Activated CD8-positive, alpha-beta memory T cell treated with anti-CD3 and anti-CD28 coated beads for 24 hours (primary cell): ENCODE results near the gene SLC5A10.
"Not testable (repeated sequence)": the region's sequence is repeated elsewhere in the genome, so short reads cannot be mapped to it uniquely, and the experiment has no call there.

Experiments used
- DNase-seq: peaks from one replicate; pipeline ENCODE4 v3.0.0-alpha.2; 2020

SLC5A10 gene

DNA sequence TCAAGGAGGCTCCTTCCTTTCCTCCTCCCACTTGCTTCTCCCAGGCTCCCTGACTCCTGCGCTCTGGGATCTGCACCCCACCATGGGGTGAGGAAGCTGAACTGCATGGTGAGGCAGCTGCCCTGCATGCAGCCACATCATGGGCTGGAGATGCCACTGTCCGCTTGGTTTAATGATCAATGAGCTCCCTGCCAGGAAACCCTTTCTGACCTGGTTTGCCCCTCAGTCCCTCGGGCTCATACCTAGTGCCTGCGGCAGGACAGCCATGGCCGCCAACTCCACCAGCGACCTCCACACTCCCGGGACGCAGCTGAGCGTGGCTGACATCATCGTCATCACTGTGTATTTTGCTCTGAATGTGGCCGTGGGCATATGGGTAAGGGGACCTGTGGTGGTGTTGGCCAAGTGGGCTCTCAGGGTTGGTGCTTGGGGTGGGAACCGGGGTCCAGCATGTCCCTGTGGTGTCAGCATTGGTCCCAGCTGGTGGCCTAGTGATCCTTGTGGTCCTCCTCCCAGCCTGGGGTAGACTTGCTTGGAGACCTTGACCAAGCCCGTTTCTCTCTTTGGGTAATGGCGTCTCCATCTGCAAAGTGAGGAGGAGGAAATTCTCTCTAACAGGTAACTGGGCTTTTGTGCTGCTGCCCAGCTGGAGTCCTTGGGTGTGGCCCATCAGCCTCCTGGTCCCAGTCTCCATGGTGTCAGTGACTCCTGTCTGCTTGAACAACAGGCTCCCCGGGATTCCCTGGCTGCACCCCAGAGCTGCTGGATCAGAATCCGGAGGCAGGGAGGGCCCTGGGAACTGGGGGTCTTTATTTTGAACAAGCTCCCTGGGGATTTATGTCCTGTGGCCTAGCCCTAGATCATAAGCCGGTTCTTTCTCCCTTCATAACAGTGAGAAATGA lies at the start of gene SLC5A10:
TSS of gene SLC5A10 (plus strand) at position 225 of the 902 bp plus-strand sequence. CDS start at position 266, 41 bp downstream.
- no peak for DNase-seq

DNA sequence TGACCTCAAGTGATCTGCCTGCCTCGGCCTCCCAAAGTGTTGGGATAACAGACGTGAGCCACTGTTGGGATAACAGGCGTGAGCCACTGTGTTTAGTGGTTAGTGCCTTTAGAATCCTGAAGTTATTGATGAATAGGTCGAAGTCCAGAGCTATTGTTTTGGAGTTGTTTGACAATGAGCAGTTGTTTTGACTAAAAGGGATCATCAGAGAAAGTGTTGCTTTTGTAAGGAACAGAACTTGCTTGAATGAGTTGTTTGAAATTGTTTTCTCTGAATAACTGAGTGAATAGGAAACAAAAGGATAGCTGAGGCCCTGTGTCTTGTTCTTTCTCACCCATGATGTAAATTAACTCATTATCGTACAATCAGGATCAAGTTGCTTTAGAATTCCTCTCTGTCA lies 47.5 kb upstream of the SLC5A10 start:
- DNase-seq = no peak

DNA sequence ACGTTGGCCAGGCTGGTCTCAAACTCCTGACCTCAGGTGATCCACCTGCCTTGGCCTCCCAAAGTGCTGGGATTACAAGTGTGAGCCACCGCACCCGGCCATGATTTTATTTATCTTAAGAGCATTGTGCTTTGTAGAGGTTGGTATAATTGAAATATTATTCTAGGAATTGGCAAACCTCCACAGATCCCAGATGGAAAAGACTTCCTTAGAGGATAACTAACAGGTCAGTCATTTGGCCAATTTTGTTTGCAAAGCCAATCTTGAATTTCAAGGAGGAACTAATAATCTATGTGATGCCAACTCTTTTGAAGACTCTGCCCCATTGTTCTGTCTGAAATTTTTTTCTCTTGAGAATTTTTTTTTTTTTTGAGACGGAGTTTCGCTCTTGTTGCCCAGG lies 46.7 kb upstream of the SLC5A10 start:
- DNase-seq = no peak

DNA sequence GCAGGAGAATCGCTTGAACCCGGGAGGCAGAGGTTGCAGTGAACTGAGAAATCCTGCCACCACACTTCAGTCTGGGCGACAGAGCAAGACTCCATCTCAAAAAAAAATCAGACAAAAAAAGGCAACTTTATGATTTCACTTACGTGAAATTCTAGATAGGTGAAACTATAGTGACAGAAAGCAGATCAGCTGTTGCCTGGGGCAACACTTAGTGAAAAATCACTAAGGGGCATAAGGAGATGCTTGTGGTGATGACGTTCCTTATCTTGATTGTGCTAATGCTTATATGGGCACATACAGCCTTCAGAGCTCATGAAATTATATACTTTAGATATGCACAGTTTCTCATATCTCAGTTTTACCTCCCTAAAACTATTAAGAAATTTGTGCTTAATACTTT lies 41.6 kb upstream of the SLC5A10 start:
- DNase-seq = no peak

DNA sequence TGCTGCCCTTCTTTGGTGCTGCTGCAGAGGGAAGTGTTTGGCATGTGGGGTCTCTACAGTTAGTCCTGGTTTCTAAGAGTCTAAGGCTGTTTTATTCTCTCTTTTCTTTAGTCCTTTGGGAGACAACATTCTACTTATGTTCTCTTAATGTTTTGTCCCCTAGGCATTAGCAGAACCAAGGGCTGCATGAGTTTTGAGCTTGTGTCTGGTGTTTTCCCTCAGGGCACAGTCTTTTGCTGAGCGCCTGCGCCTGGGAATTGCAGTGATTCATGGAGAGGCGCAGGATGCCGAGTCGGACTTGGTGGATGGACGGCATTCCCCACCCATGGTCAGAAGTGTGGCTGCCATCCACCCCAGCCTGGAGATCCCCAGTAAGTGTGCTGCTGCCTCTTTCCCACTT lies 41.1 kb upstream of the SLC5A10 start:
- DNase-seq = no peak

DNA sequence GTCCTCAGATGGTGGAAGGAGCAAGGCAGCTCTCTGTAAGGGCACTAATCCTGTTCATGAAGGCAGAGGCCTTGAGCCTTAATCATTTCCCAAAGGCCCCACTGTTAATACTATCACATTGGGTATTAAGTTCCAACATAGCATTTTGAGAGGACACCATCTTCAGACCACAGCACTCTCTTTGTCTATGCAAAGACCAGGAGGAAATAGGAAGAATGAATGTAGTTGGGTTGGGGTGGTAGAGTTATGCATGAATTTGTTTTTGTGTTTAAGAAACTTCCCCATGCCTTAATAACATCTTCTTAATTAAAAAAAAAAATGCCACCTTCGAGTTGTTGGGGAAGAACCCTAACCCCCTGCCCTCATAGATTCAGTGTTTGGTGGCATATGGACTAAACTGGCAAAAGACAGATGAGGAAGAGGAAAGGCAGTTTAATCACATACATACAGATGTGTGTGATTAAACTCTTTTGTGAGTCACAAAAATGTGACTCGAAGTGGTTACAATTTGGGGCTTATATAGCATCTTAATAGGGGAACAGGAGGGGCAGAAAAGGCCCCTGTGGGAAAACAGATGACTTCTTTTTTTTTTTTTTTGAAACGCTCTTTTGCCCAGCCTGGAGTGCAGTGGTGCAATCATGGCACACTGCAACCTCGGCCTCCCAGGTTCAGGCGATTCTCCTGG lies 35.0 kb upstream of the SLC5A10 start:
- no peak for DNase-seq

DNA sequence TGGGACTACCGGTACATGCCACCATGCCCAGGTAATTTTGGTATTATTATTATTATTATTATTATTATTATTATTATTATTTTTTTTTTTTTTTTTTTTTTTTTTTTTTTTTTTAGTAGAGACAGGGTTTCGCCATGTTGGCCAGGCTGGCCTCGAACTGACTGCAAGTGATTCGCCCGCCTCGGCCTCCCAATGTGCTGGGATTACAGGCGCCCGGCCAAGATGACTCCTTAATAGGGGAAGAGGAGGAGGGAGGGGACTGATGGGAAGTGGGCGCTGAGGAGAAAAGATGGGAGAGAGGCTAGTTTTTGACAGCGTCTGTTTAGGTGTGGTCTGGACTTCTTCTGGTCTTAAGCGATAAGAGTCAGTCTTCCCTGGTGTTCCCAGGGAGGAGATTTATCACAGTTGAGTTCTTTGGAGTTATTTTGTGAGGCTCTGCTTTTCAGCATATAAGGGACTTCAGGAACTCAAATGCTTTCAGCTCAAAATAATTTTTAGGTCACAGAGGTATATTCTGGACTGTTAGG lies 34.4 kb upstream of the SLC5A10 start:
- DNase-seq = no peak

DNA sequence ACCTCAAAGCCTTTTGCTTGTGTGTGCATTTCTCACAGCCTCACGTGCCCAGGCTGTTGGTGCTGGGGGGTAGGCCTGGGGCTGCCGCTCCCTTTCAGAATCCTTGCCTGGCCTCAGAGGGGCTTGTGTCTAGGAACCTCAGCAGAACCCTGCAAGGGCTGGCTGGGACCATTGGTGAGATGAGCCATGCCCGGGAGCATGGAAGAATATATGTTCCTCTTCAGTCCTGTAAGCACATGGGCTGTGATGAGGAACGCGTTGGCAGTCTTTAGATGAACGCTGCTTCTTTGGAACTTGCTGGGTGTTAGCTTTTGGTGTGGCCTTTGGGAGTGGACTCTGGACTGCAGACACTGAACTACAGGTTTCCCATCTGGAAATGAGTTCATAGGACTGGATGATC lies 32.0 kb upstream of the SLC5A10 start:
- no peak for DNase-seq

DNA sequence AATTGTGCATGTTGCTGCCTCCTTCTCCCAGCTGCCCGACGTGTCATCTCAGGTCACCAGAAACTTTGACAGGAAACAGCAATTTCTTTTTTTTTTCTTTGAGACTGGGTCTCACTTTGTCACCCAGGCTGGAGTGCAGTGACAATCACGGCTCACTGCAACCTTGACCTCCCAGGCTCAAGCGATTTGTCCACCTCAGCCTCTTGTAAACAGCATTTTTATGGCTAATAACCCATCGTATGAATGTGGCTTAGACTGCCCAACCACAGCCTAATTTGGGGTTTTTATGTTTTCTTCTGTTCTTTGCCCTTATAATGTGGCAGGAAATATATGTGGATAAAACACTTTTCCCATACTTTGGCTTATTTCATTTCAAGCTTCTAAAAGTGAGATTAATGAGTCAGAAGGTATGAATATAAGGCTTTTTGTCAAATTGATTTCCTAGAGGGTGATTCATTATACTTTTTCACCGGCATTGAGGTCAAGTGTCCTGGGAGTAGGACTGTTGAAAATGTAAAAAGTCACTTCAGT lies 31.0 kb upstream of the SLC5A10 start:
- DNase-seq = no peak

DNA sequence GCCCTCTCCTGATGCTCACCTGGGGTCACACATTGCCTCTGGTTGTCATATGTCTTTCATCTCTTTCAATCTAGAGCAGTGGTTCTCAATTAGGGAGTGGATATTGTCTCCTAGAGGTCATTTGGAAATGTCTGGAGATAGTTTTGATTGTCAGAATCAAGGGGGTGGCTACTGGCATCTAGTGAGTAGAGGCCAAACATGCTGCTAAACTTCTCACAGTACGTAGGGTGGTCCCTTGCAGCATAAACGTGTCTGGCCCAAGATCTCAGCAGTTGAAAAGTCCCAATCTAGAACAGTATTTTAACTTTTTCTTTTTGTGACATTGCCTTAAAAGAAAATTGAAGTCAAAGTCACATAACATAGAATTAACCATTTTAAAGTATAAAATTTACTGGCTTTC lies 30.5 kb upstream of the SLC5A10 start:
- no peak for DNase-seq

DNA sequence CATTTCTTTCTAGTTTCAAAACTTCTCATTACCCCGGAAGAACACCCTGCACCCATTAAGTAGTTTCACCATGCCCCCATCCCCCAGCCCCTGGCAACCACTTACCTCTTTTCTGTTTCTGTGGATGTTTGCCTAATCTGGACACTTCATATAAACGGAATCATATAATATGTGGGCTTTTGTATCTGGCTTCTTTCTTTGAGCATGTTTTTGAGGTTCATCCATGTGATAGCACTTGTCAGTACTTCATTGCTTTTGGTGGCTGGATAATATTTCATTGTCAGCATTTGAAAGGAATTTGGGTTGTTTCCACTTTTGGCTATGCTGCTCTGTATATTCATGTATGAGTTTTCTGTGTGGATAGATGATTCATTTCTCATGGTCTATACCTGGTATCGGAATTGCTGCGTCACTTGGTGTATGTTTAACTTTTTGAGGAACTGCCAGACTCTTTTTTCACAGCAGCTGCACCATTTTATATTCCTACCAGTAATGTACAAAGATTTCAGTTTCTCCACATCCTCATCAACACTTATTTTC lies 30.0 kb upstream of the SLC5A10 start:
- DNase-seq = no peak

DNA sequence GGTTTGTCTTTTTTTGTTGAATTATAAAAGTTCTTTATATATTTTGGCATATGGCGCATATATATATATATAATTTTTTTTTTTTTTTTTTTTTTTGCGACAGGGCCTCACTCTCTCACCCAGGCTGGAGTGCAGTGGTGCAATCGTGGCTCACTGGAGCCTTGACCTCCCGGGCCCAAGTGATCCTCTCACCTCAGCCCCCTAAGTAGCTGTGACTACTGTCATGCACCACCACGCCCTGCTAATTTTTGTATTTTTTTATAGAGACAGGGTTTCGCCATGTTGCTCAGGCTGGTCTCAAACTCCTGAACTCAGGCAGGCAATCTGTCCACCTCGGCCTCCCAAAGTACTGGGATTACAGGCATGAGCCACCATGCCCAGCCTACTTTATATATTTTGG lies 29.4 kb upstream of the SLC5A10 start:
- not testable (repeated sequence) for DNase-seq

DNA sequence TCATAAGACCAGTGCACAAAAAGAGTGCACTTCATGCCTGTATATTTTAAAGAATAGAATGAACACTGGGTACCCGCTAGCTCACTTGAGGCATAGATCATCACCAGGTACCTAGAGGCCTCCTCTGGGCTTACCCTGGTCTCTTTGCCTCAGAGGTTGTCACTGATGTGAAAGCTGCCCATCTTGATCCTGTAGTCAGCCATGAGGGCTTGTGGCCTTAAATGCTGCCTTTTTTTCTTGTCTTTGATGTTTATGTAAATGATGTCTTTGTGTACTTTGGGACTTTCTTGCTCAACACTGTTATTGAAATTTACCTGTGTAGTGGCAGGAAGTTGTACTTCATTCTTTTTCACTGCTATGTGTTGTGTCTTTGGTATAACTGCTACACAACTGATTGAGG lies 26.8 kb upstream of the SLC5A10 start:
- no peak for DNase-seq

DNA sequence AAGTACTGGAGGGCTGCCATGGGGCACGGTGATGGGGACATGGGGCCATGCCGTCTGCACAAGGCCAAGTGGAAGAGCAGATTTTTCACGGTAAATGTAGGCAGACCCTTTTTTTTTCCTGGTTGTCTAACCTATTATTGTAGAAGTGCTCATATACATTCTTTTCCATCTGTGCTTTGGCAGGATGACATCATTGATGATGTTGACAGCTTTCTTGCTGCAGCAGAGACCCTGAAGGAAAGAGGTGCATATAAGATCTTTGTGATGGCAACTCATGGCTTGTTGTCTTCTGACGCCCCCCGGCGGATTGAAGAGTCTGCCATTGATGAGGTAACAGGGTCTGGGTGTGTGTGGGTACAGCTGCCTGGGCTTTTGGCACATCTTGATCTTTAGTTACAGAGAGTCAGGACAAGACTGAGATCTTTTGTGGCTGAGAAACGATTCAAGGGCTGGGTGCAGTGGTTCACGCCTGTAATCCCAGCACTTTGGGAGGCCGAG lies 23.3 kb upstream of the SLC5A10 start:
- no peak for DNase-seq

DNA sequence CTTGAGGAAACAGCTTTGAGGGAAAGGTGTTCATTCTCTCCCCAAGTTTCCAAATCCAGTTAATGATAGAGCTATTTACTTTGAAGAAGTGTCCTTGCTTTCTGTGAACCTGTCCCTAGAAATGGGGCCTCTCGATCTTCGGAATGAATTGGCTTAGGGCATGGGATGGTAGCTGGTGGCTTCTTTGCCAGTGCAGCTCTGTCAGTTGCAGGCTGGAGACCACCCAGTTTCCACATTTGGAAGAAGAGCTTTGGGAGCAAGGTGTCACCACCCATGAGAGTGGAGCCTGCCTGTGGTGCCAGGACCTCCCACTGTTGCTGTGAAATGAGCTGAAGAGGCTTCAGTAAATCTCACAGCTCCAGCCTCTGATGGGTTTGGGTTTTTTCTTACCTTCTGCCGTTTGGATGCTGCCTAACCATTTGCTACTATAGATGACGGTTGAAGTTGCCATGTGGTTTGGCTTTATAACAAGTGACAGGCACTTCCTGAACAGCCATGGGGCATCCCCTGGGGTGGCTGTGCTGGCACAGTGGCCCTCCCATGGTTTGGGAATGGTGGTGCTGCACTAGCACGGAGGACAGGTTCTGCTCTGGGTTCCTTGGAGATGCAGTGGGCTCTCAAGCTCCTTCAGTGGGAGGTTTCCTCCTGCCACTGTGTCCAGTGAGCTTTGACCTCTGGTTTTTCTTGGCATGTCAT lies 19.5 kb upstream of the SLC5A10 start:
- no peak for DNase-seq

DNA sequence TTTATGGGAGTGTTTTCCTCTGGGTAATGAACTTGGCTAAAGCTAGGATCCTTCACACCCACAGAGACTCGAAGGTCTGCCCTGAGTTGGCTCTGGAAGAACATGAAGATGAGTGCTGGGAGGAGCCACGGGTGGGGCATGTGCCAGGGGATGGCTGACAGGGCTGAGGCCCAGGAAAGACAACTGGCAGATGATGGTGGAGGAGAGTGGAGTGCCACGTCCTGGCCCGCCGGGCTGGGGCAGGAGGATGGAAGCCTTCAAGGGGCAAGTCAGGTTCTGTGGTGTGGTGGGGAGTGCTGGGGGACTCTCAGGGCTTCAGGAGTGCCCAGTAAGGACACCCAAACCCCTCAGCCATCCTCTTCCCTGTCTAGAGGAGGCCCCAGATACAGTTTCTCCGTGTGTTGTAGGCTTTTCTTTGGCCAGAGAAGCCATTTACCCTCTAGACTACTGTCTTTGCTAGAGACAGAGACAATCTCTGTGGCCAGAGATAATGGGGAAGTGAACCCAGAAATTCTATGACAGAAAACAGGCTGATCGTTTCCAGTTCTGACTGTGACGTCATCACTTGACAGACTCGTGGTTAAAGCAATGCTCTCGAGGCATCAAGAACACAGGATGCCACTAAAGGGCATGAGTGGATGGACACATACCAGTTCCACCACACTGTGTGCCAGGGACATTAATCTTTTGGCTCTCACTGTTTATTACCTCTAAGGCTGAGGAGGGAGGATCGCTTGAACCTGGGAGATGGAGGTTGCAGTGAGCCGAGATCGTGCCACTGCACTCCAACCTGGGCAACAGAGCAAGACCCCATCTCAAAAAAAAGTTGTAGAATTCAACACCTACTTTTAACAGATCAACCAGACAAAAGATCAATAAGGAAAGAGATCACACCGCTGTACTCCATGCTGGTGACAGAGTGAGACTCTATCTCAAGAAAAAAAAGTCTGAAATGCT lies 18.6 kb upstream of the SLC5A10 start:
- no peak for DNase-seq

DNA sequence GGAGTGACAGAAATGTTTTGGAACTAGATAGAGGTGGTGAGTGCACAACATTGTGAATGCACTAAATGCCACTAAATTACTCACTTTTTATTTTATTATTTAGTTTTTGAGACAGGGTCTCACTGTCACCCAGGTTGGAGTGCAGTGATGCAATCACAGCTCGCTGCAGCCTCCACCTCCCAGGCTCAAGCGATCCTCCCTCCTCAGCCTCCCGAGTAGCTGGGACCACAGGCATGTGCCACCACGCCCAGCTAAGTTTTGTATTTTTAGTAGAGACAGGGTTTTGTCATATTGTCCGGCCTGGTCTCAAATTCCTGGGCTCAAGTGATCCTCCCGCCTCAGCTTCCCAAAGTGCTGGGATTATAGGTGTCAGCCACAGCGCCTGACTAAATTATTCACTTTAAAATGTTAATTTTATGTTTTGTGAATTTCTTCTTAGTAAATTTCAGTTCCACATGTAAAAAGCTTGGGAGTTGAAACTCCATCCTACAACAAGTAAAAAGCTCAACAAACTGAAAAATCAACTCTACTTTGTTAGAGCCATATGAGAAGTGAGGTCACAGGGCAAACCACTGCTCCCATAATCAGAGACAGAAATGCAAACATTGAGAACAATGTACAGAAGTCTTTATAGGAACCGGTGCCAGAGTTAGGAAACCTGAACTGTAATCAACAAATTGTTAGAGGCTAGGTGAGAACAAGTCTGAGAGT lies 13.8 kb upstream of the SLC5A10 start:
- no peak for DNase-seq

DNA sequence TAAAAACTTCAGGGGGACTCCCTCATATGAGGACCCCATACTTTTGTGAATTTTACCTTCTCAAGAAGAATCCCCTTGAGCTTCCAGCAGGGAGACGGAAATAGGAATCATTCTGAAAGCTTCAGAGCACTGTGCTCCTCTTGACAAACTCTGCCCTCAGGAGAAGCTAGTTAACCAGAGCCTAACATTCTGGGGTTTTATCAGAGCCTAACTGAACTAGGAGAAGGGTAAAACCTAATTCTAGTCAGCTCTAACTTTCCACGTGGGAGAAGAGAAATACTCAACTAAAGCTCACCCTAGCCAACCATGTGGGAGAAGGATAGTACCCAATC lies 13.3 kb upstream of the SLC5A10 start:
- no peak for DNase-seq

DNA sequence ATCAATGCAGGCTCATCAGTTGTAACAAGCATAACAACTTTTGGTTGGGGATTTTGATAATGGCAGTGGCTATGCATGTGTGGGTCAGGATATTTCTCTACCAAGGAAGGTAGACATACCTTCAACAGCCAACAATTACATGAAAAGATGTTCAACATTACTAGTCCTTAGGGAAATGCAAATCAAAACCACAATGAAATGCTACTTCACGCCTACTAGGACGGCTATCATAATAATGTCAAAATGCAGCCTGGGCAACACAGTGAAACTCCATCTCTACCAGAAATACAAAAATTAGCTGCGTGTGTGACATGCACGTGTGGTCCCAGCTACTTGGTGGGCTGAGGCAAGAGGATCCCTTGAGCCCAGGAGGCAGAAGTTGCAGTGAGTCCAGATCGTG lies 7.3 kb upstream of the SLC5A10 start:
- no peak for DNase-seq

DNA sequence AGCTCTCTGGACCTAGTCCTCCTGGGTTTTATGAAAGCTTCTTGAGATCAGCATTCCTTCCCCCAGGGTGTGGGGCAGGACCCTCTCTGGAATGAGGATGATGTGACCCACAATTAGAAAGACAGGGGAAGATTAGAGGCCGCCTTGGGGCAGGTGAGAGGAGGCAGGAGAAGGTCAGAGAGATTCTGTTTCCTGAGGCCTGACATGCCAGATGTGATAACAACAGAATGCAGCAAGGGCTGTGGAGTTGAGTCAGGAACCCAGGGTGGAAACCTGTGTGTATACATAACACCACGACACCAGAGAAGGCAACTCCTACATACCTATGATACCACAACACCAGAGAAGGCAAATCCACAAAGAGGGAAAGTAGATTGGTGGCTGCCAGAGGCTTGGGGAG lies 5.4 kb upstream of the SLC5A10 start:
- DNase-seq = no peak

DNA sequence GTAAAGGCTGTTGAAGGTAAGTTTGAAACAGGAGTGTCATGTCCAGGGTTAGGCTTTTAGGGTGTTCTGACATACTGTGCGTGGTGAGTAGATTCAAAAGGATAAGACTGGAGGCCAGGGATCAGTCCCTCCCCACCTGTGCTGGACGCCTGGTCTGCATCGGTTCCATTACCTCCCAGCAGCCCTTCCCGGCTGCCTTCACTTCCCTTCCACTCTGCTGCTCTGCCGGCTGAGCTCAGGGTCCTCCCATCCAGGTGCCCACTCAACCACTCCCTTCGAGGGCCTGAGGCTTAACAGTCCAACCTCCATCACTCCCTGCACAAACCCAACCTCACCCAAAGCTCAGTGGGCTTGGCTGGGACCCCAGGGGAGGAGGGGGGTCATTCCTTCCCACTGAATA lies 4.1 kb upstream of the SLC5A10 start:
- DNase-seq = no peak
